ENCODE results near the gene LSM3.
A peak's percentile ranks its signal among the peaks of the same experiment; 100 is the strongest.

The LSM3 gene

GRCh38 chr3:14152233-14152962, 26.2 kb upstream of the LSM3 start:
- TF ChIP-seq, protein P1, sequence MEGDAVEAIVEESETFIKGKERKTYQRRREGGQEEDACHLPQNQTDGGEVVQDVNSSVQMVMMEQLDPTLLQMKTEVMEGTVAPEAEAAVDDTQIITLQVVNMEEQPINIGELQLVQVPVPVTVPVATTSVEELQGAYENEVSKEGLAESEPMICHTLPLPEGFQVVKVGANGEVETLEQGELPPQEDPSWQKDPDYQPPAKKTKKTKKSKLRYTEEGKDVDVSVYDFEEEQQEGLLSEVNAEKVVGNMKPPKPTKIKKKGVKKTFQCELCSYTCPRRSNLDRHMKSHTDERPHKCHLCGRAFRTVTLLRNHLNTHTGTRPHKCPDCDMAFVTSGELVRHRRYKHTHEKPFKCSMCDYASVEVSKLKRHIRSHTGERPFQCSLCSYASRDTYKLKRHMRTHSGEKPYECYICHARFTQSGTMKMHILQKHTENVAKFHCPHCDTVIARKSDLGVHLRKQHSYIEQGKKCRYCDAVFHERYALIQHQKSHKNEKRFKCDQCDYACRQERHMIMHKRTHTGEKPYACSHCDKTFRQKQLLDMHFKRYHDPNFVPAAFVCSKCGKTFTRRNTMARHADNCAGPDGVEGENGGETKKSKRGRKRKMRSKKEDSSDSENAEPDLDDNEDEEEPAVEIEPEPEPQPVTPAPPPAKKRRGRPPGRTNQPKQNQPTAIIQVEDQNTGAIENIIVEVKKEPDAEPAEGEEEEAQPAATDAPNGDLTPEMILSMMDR (IDR thresholded peaks at IDR 0.05; ENCODE audit: low read depth, low read length, missing control alignments), result peak; percentile 33
- DNase-seq (ENCODE audit: low read depth), result no peak
- H3K4me3 ChIP-seq (ENCODE audit: low read depth, low read length), result no peak overlapping the region

DNA sequence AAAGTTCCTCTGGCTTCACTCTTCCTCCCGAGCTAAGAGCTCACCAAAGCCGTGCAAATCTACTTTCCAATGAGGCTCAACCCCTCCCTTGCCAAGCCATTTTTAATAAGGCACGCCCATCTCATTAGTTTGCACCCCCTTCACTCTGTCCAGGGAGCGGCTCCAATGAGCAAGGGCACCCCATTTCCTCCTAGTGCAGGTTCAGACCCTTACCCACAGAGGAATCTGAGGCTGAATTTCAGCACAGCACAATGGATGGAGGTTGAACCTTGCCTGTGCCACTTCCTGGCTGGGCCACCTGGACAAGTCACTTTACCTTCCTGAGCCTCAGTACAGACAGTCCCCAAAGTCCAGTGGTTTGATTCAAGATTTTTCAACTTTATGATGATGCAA, 25.7 kb upstream of the LSM3 start:
- TF ChIP-seq, protein P1 (IDR thresholded peaks at IDR 0.05; ENCODE audit: low read depth, low read length, missing control alignments), result no peak
- DNase-seq (ENCODE audit: low read depth), result no peak
- no peak overlapping the region for H3K4me3 ChIP-seq (ENCODE audit: low read depth, low read length)

DNA sequence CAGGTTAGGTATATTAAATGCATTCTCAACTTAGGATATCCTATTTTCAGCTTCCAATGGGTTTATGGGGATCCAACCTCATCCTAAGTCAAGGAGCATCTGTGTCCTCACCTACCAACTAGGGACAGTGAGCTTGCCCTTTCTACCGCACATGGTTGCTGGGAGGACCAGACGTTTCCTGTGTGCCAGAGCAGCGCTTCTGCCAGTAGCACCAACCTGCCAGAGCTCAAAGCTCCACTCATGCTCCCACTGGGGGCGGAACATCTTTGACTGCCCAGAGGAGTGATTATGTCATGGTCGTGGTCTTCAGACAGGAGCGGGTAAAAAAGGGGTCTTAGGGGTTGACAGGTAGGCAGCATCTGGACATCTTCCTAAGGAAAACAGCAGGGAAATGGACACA, 25.0 kb upstream of the LSM3 start:
- no peak overlapping the region for H3K4me3 ChIP-seq (ENCODE audit: low read depth, low read length)
- TF ChIP-seq, protein P1 (IDR thresholded peaks at IDR 0.05; ENCODE audit: low read depth, low read length, missing control alignments), result no peak
- no peak for DNase-seq (ENCODE audit: low read depth)

- no peak overlapping the region for H3K4me3 ChIP-seq (ENCODE audit: low read depth, low read length)
- DNase-seq (ENCODE audit: low read depth), result no peak
- TF ChIP-seq, protein P1 (IDR thresholded peaks at IDR 0.05; ENCODE audit: low read depth, low read length, missing control alignments), result no peak
These were observed 24.3 kb upstream of the LSM3 start for GRCh38 chr3:14154276-14154675.

- TF ChIP-seq, protein P1 (IDR thresholded peaks at IDR 0.05; ENCODE audit: low read depth, low read length, missing control alignments), result no peak
- no peak overlapping the region for H3K4me3 ChIP-seq (ENCODE audit: low read depth, low read length)
- no peak for DNase-seq (ENCODE audit: low read depth)
These were observed 23.6 kb upstream of the LSM3 start for GRCh38 chr3:14154895-14155440.

DNA sequence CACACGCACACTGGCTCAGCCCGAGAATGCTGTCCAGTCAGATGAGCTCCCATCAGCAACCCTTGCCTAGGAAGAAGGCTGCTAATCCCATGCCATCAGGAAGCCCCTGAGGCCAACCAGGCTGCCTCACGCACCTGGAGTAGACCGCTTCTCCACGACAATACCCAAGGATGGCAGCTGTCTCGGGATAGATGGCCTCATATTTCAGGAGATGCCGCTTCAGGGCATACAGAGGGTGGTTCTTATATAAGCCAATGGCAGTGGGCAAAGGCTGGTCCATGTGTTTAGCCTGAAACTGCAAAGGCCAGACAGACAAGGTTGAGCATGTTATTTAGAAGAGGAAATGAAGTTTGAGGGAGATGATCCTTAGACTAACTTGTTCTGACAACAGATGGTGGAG, 22.4 kb upstream of the LSM3 start:
- TF ChIP-seq, protein P1 (IDR thresholded peaks at IDR 0.05; ENCODE audit: low read depth, low read length, missing control alignments), result no peak
- no peak overlapping the region for H3K4me3 ChIP-seq (ENCODE audit: low read depth, low read length)
- DNase-seq (ENCODE audit: low read depth), result no peak

All from GM12864 (cell line).